ENCODE results near the gene PISD. TPM values are rescaled to one million over a fixed set of nuclear protein-coding genes. Genes with fewer than 3 reads are reported as not detected.

The PISD gene
- total RNA-seq, 1 donor = 25.5 TPM

Other genes starting within 250 kb of the PISD start
- 15.4 and 22.1 TPM in 2 replicates for gene EIF4ENIF1, start 172.4 kb downstream of the PISD start, total RNA-seq (ENCODE audit: low replicate concordance)
- gene SFI1, start 165.7 kb downstream of the PISD start, total RNA-seq (ENCODE audit: low replicate concordance) = 19.9 and 20.3 TPM in 2 replicates
- gene PRR14L, start 87.9 kb upstream of the PISD start, total RNA-seq (ENCODE audit: low replicate concordance) = 19.8 and 28.5 TPM in 2 replicates
- gene DEPDC5, start 91.8 kb upstream of the PISD start, total RNA-seq (ENCODE audit: low replicate concordance) = 10.7 and 17.7 TPM in 2 replicates

Data from fibroblast of the aortic adventitia (primary cell).